Calu3 (cell line): ENCODE results near the gene TBC1D32. TPM values are rescaled to one million over a fixed set of nuclear protein-coding genes. Genes with fewer than 3 reads are reported as not detected.

Experiments used
- BruUV-seq: library from RNA; stranded (reverse); fragments of 400-500 nt; replicated peaks from 2 replicates; lab custom pipeline; 2021; lab: Mats Ljungman, UMichigan
- CTCF ChIA-PET: fragments of 300-600 bp; sonication (Branson Sonifier 250); formaldehyde crosslinking; loops from one replicate; lab custom pipeline; 2022; ENCODE audit warnings: antibody characterized with exemption; lab: Charles Lee
- DNase-seq: peaks from one replicate; pipeline ENCODE4 v3.0.0; 2022
- H3K27ac Mint-ChIP-seq: one replicate; pipeline ENCODE4 v1.8.0; 2022; ENCODE audit warnings: mixed read lengths; ENCODE audit not compliant: unreplicated experiment
- H3K27me3 Mint-ChIP-seq: one replicate; pipeline ENCODE4 v1.8.0; 2022; ENCODE audit warnings: mixed read lengths; ENCODE audit not compliant: unreplicated experiment
- H3K36me3 Mint-ChIP-seq: one replicate; pipeline ENCODE4 v1.8.0; 2022; ENCODE audit warnings: mild to moderate bottlenecking, moderate library complexity, mixed read lengths; ENCODE audit not compliant: insufficient read depth, unreplicated experiment
- H3K4me1 Mint-ChIP-seq: one replicate; pipeline ENCODE4 v1.8.0; 2022; ENCODE audit warnings: mild to moderate bottlenecking, low read depth, mixed read lengths; ENCODE audit not compliant: unreplicated experiment
- H3K4me3 Mint-ChIP-seq: one replicate; pipeline ENCODE4 v1.8.0; 2022; ENCODE audit warnings: mild to moderate bottlenecking, low read depth, moderate library complexity, mixed read lengths; ENCODE audit not compliant: unreplicated experiment
- H3K9me3 Mint-ChIP-seq: one replicate; pipeline ENCODE4 v1.8.0; 2022; ENCODE audit warnings: low read depth, mixed read lengths; ENCODE audit not compliant: unreplicated experiment
- CTCF ChIP-seq: fragments of 200-600 bp; IDR thresholded peaks from one replicate; pipeline ENCODE4 v1.8.0; 2022; ENCODE audit warnings: antibody characterized with exemption; ENCODE audit not compliant: unreplicated experiment
- intact Hi-C: fragments of 100-400 bp; cut with micrococcal nuclease; formaldehyde crosslinking; loops from one replicate; pipeline ENCODE4 v1.10.0; 2022; ENCODE audit not compliant: unreplicated experiment
- total RNA-seq: library from RNA; stranded (reverse); gene quantifications from 2 replicates; pipeline ENCODE4 v1.2.3, GENCODE V29; 2022

The TBC1D32 gene
- total RNA-seq, 1 experiment from 2014 or later, result 8.9 TPM

GRCh38 chr6:121344539-121344938 lies 10.3 kb upstream of the TBC1D32 start:
- Mint-ChIP-seq H3K4me1 (no peaks in the 10 kb centered on the region), H3K27ac (no peak overlapping the region), H3K9me3 (no peaks in the 10 kb centered on the region), H3K4me3 (no peak overlapping the region), H3K27me3 (no peaks in the 10 kb centered on the region), H3K36me3 (no peaks in the 10 kb centered on the region)
- no TSS peak for BruUV-seq
- intact Hi-C loops, result no loop called here
- CTCF ChIA-PET, result interaction anchor here (1.3 kb wide), 1 partner anchor 18 kb away, joined by 3 read pairs; no protein-coding TSS in a partner anchor
- no peak for DNase-seq
- no peak for TF ChIP-seq CTCF

- no peak overlapping the region for H3K4me3 Mint-ChIP-seq
- intact Hi-C loops, result no loop called here
- no peaks in the 10 kb centered on the region for H3K27me3 Mint-ChIP-seq
- peaks cover 6% of the 10 kb centered on the region for H3K4me1 Mint-ChIP-seq
- CTCF ChIA-PET, result no interaction called here
- no peak for DNase-seq
- TF ChIP-seq CTCF, result no peak
- BruUV-seq, result no TSS peak
- no peak overlapping the region for H3K27ac Mint-ChIP-seq
- no peaks in the 10 kb centered on the region for H3K9me3 Mint-ChIP-seq
- H3K36me3 Mint-ChIP-seq, result peaks cover 3% of the 10 kb centered on the region
Observed at GRCh38 chr6:121339639-121340226, 5.5 kb upstream of the TBC1D32 start.

GRCh38 chr6:121338956-121339355 lies 4.7 kb upstream of the TBC1D32 start:
- no peak for DNase-seq
- no peak for TF ChIP-seq CTCF
- Mint-ChIP-seq H3K36me3 (peaks cover 11% of the 10 kb centered on the region), H3K27me3 (no peaks in the 10 kb centered on the region), H3K4me1 (peaks cover 6% of the 10 kb centered on the region), H3K27ac (no peak overlapping the region), H3K4me3 (no peak overlapping the region), H3K9me3 (no peaks in the 10 kb centered on the region)
- CTCF ChIA-PET, result no interaction called here
- intact Hi-C loops, result no loop called here
- no TSS peak for BruUV-seq

GRCh38 chr6:121338366-121338765 lies 4.1 kb upstream of the TBC1D32 start:
- H3K27ac Mint-ChIP-seq, result no peak overlapping the region
- no peaks in the 10 kb centered on the region for H3K27me3 Mint-ChIP-seq
- CTCF ChIA-PET, result no interaction called here
- H3K9me3 Mint-ChIP-seq, result no peaks in the 10 kb centered on the region
- peaks cover 10% of the 10 kb centered on the region for H3K4me1 Mint-ChIP-seq
- peaks cover 17% of the 10 kb centered on the region for H3K36me3 Mint-ChIP-seq
- DNase-seq, result no peak
- TF ChIP-seq CTCF, result no peak
- no TSS peak for BruUV-seq
- no peak overlapping the region for H3K4me3 Mint-ChIP-seq
- intact Hi-C loops, result no loop called here
